NCI-H460 (cell line): Measurements from ENCODE around the gene PHACTR3. TPM values are rescaled to one million over a fixed set of nuclear protein-coding genes. Genes with fewer than 3 reads are reported as not detected.

Experiments used
- DNase-seq: peaks from one replicate; pipeline ENCODE4 v3.0.0-alpha.2; 2016; ENCODE audit warnings: low read depth; ENCODE audit errors: extremely low read depth
- total RNA-seq: library from RNA; depleted of rRNA; stranded (reverse); fragments of >200 nt; shearing (Covaris generic); gene quantifications from 2 replicates; pipeline ENCODE4 v1.2.3, GENCODE V29; 2014

The PHACTR3 gene
- total RNA-seq, 1 experiment from 2014 or later, result not detected

GRCh38 chr20:59784791-59785668, 180.7 kb downstream of the PHACTR3 start:
- DNase-seq, result no peak

- no peak for DNase-seq
Measured at GRCh38 chr20:59785669-59785959, 181.3 kb downstream of the PHACTR3 start.

GRCh38 chr20:59785986-59786795, 181.9 kb downstream of the PHACTR3 start:
- DNase-seq, result no peak

GRCh38 chr20:59786801-59787537, 182.6 kb downstream of the PHACTR3 start:
- no peak for DNase-seq

GRCh38 chr20:59787538-59787890, 183.2 kb downstream of the PHACTR3 start:
- DNase-seq, result no peak

- no peak for DNase-seq
Measured at GRCh38 chr20:59788196-59788735, 183.9 kb downstream of the PHACTR3 start.

- no peak for DNase-seq
Measured at GRCh38 chr20:59788811-59789397, 184.6 kb downstream of the PHACTR3 start.

- DNase-seq, result no peak
Measured at GRCh38 chr20:59789686-59790085, 185.3 kb downstream of the PHACTR3 start.

GRCh38 chr20:59790346-59790745, 186.0 kb downstream of the PHACTR3 start:
- no peak for DNase-seq

- no peak for DNase-seq
Measured at GRCh38 chr20:59792300-59792699, 188.0 kb downstream of the PHACTR3 start.

GRCh38 chr20:59794555-59794954, 190.2 kb downstream of the PHACTR3 start:
- no peak for DNase-seq

GRCh38 chr20:59800309-59800708, 196.0 kb downstream of the PHACTR3 start:
- DNase-seq, result no peak

GRCh38 chr20:59802018-59802417, 197.7 kb downstream of the PHACTR3 start:
- DNase-seq, result no peak

- no peak for DNase-seq
Measured at GRCh38 chr20:59802471-59803221, 198.3 kb downstream of the PHACTR3 start.

- no peak for DNase-seq
Measured at GRCh38 chr20:59804347-59804746, 200.0 kb downstream of the PHACTR3 start.

- DNase-seq, result no peak
Measured at GRCh38 chr20:59804871-59805665, 200.7 kb downstream of the PHACTR3 start.

- DNase-seq, result no peak
Measured at GRCh38 chr20:59805786-59806577, 201.6 kb downstream of the PHACTR3 start.

- DNase-seq, result no peak
Measured at GRCh38 chr20:59806578-59806975, 202.2 kb downstream of the PHACTR3 start.
